HCT116 (cell line): ENCODE results near the gene TMC6. TPM values are rescaled to one million over a fixed set of nuclear protein-coding genes. Genes with fewer than 3 reads are reported as not detected.

ENCODE experiments used
- ATAC-seq: fragments of 200-7000 bp; cut with Tn5 transposase; 2 replicates; pipeline ENCODE4 v1.9.1; 2020; ENCODE audit warnings: mild to moderate bottlenecking, moderate library complexity
- BruUV-seq: library from RNA; stranded (reverse); fragments of 400-500 nt; replicated peaks from 2 replicates; lab custom pipeline; 2021; lab: Mats Ljungman, UMichigan
- CTCF ChIA-PET: fragments of 300-600 bp; sonication (Branson Sonifier 250); formaldehyde crosslinking; loops from one replicate; lab custom pipeline; 2021; ENCODE audit warnings: antibody characterized with exemption; lab: Charles Lee
- POLR2A ChIA-PET: fragments of 300-600, 350-600 bp; sonication (Branson Sonifier 250); formaldehyde crosslinking; loops from one replicate; lab custom pipeline; 2021; ENCODE audit warnings: antibody characterized with exemption; lab: Charles Lee
- RAD21 ChIA-PET, 2 experiments: fragments of 300-600 bp; sonication (Branson Sonifier 250); formaldehyde crosslinking; loops; one replicate each; lab custom pipeline; 2023; ENCODE audit warnings: low total read pairs in 2 of 2; ENCODE audit not compliant: uncharacterized antibody in 2 of 2, unreplicated experiment in 2 of 2, low non-redundant PET in 1 of 2; lab: Charles Lee
- DNase-seq: peaks from one replicate; pipeline ENCODE4 v3.0.0-alpha.2; 2010; ENCODE audit warnings: low read depth, low spot score
- H2AFZ ChIP-seq: fragments of 200-600 bp; shearing (Covaris generic), sonication (generic); 2 replicates; pipeline ENCODE4 v1.6.1; 2017; ENCODE audit warnings: low read depth, mixed run types, mixed read lengths, antibody characterized with exemption, low read length; ENCODE audit not compliant: poor library complexity, severe bottlenecking
- H3K27ac ChIP-seq: 2 replicates; pipeline ENCODE4 v1.5.1; 2012; ENCODE audit warnings: low read depth, low read length
- H3K27me3 ChIP-seq: fragments of 200-600 bp; sonication (generic); 2 replicates; pipeline ENCODE4 v1.6.1; 2016; ENCODE audit warnings: mixed run types, low read length, mixed read lengths; ENCODE audit not compliant: insufficient read depth
- H3K36me3 ChIP-seq, 2 experiments: fragments of 200-500 bp in 1 of 2; fragments of 200-600 bp in 1 of 2; sonication (Bioruptor generic) in 1 of 2; sonication (generic) in 1 of 2; 2 replicates each; pipeline versions ENCODE4 v1.5.1 to v1.6.1; 2014 to 2016; ENCODE audit warnings: low read length in 2 of 2, inconsistent platforms in 1 of 2, mixed read lengths in 1 of 2, mixed run types in 1 of 2; ENCODE audit not compliant: insufficient read depth in 2 of 2, control insufficient read depth in 1 of 2
- H3K4me1 ChIP-seq, 2 experiments: fragments of 200-600 bp in 1 of 2; sonication (generic) in 1 of 2; 2 replicates each; pipeline versions ENCODE4 v1.5.1 to v1.6.1; 2012 to 2017; ENCODE audit warnings: low read length in 2 of 2, inconsistent platforms in 1 of 2, mild to moderate bottlenecking in 1 of 2, mixed read lengths in 1 of 2, mixed run types in 1 of 2, moderate library complexity in 1 of 2; ENCODE audit not compliant: insufficient read depth in 2 of 2, control insufficient read depth in 1 of 2
- H3K4me2 ChIP-seq: fragments of 200-600 bp; sonication (generic); 2 replicates; pipeline ENCODE4 v1.6.1; 2017; ENCODE audit warnings: mixed run types, low read length, mixed read lengths
- H3K4me3 ChIP-seq, 2 experiments: fragments of 200-600 bp in 1 of 2; sonication (generic) in 1 of 2; replicated peaks in 1 of 2; 2 replicates each; pipeline ENCODE4 v1.5.1; 2011 to 2016; ENCODE audit warnings: low read length in 2 of 2, control low read depth in 1 of 2, low read depth in 1 of 2, mild to moderate bottlenecking in 1 of 2, mixed read lengths in 1 of 2, mixed run types in 1 of 2
- H3K79me2 ChIP-seq: fragments of 200-600 bp; sonication (generic); 2 replicates; pipeline ENCODE4 v1.6.1; 2017; ENCODE audit warnings: mild to moderate bottlenecking, mixed run types, low read length, moderate library complexity, mixed read lengths; ENCODE audit not compliant: insufficient read depth
- H3K9ac ChIP-seq: fragments of 200-600 bp; sonication (generic); 2 replicates; pipeline ENCODE4 v1.6.1; 2016; ENCODE audit warnings: low read length, mixed read lengths
- H3K9me2 ChIP-seq: fragments of 200-600 bp; sonication (generic), shearing (Covaris generic); 2 replicates; pipeline ENCODE4 v1.6.1; 2017; ENCODE audit warnings: mixed run types, mild to moderate bottlenecking, moderate library complexity; ENCODE audit not compliant: insufficient read depth
- H3K9me3 ChIP-seq, 2 experiments: fragments of 200-500 bp in 1 of 2; fragments of 200-600 bp in 1 of 2; sonication (Bioruptor generic) in 1 of 2; sonication (generic) in 1 of 2; 2 replicates each; pipeline ENCODE4 v1.6.1; 2014 to 2017; ENCODE audit warnings: low read length in 2 of 2, mixed read lengths in 2 of 2, inconsistent platforms in 1 of 2, low read depth in 1 of 2, mild to moderate bottlenecking in 1 of 2, mixed run types in 1 of 2, moderate library complexity in 1 of 2; ENCODE audit not compliant: control insufficient read depth in 1 of 2, insufficient read depth in 1 of 2
- H4K20me1 ChIP-seq: fragments of 200-600 bp; sonication (generic), shearing (Covaris generic); 2 replicates; pipeline ENCODE4 v1.6.1; 2017; ENCODE audit warnings: mixed run types, mild to moderate bottlenecking, moderate library complexity; ENCODE audit not compliant: insufficient read depth
- EGR1 ChIP-seq: IDR thresholded peaks from 2 replicates; pipeline ENCODE4 v1.6.1; 2012; ENCODE audit warnings: low read depth
- EZH2phosphoT487 ChIP-seq: fragments of 200-600 bp; IDR thresholded peaks from 2 replicates; pipeline ENCODE4 v1.6.1; 2018; ENCODE audit warnings: antibody characterized with exemption, borderline replicate concordance
- FOSL1 ChIP-seq: IDR thresholded peaks from 2 replicates; pipeline ENCODE4 v1.6.1; 2012; ENCODE audit warnings: low read depth
- JUND ChIP-seq: IDR thresholded peaks from 2 replicates; pipeline ENCODE4 v1.6.1; 2012
- POLR2A ChIP-seq: IDR thresholded peaks from 2 replicates; pipeline ENCODE4 v1.7.0; 2011; ENCODE audit warnings: borderline replicate concordance; ENCODE audit not compliant: insufficient read depth, insufficient read length; ENCODE audit errors: extremely low read depth
- REST ChIP-seq: IDR thresholded peaks from 2 replicates; pipeline ENCODE4 v1.6.1; 2012; ENCODE audit warnings: low read depth
- SRF ChIP-seq: IDR thresholded peaks from 2 replicates; pipeline ENCODE4 v1.6.1; 2012; ENCODE audit warnings: low read depth
- ZBTB33 ChIP-seq: IDR thresholded peaks from 2 replicates; pipeline ENCODE4 v1.6.1; 2011; ENCODE audit warnings: mild to moderate bottlenecking, low read length, moderate library complexity; ENCODE audit not compliant: insufficient replicate concordance; ENCODE audit errors: extremely low read depth
- ZFX ChIP-seq: fragments of 450-650 bp; IDR thresholded peaks from 2 replicates; pipeline ENCODE4 v1.6.1; 2017
- ZNF274 ChIP-seq: fragments of 200-500 bp; sonication (Bioruptor generic); IDR thresholded peaks from 2 replicates; pipeline ENCODE4 v1.6.1; 2014; ENCODE audit warnings: mild to moderate bottlenecking, low read depth, low read length, inconsistent platforms
- intact Hi-C: fragments of 100-400 bp; cut with micrococcal nuclease; formaldehyde crosslinking; loops from 2 replicates; pipeline ENCODE4 v1.10.0; 2022
- total RNA-seq: library from RNA; stranded (reverse); gene quantifications from one replicate; pipeline ENCODE4 v1.2.1, GENCODE V29; 2021; ENCODE audit not compliant: unreplicated experiment

TMC6 gene
- total RNA-seq, 1 experiment from 2014 or later: 142 TPM

- peaks cover 5 to 27% of the 10 kb centered on the region in 2 experiments; a peak in 3 of 4 replicates for H3K36me3 ChIP-seq
- no peaks in the 10 kb centered on the region for H3K9me2 ChIP-seq
- no peaks in the 10 kb centered on the region for H3K27me3 ChIP-seq
- CTCF ChIA-PET: no interaction called here
- H3K9ac ChIP-seq: no peak overlapping the region
- no peak overlapping the region for H3K4me3 ChIP-seq
- intact Hi-C loops: no loop called here
- H3K79me2 ChIP-seq: peaks cover 6% of the 10 kb centered on the region; the same call in 1 of the 2 replicates
- BruUV-seq: no TSS peak
- no peaks in the 10 kb centered on the region for H4K20me1 ChIP-seq
- TF ChIP-seq POLR2A: no peak
- TF ChIP-seq EGR1: no peak
- no peak for TF ChIP-seq ZFX
- TF ChIP-seq FOSL1: no peak
- no peak for TF ChIP-seq REST
- no peak for TF ChIP-seq EZH2phosphoT487
- no peak for TF ChIP-seq JUND
- no peak for TF ChIP-seq ZNF274
- TF ChIP-seq ZBTB33: no peak
- TF ChIP-seq SRF: no peak
- H2AFZ ChIP-seq: no peak overlapping the region
- POLR2A ChIA-PET: no interaction called here
- no peak overlapping the region for H3K27ac ChIP-seq
- peaks cover 0 to 3% of the 10 kb centered on the region in 2 experiments; a peak in 2 of 4 replicates for H3K4me1 ChIP-seq
- H3K4me2 ChIP-seq: no peak overlapping the region
- RAD21 ChIA-PET: no interaction called here
- DNase-seq: no peak
- H3K9me3 ChIP-seq: no peaks in the 10 kb centered on the region
- ATAC-seq: no peak
These were observed 6.7 kb downstream of the TMC6 start for GRCh38 chr17:78121801-78122215.
